Hepatocyte (in vitro differentiated cells): ENCODE data around the gene TLR3.

Source experiments
- CTCF ChIP-seq: fragments of 200-600 bp; sonication (generic); IDR thresholded peaks from 2 replicates; pipeline ENCODE4 v1.5.1; 2016; ENCODE audit warnings: antibody characterized with exemption, mild to moderate bottlenecking; ENCODE audit not compliant: poor library complexity
- EZH2 ChIP-seq: fragments of 200-600 bp; sonication (generic); IDR thresholded peaks from 2 replicates; pipeline ENCODE4 v1.6.1; 2016; ENCODE audit warnings: antibody characterized with exemption, mild to moderate bottlenecking, borderline replicate concordance
- EZH2phosphoT487 ChIP-seq: fragments of 200-600 bp; sonication (generic); IDR thresholded peaks from one replicate; pipeline ENCODE4 v1.6.1; 2018; ENCODE audit warnings: antibody characterized with exemption, mild to moderate bottlenecking, low read depth, moderate library complexity; ENCODE audit not compliant: unreplicated experiment, severe bottlenecking

GRCh38 chr4:186023975-186024374 lies 45.0 kb upstream of the TLR3 start:
- no peak for TF ChIP-seq CTCF
- no peak for TF ChIP-seq EZH2
- no peak for TF ChIP-seq EZH2phosphoT487
